H9 (cell line): ENCODE results near the gene ATP6V1C2. TPM values are rescaled to one million over a fixed set of nuclear protein-coding genes. Genes with fewer than 3 reads are reported as not detected.

Experiments
- DNase-seq: peaks from one replicate; pipeline ENCODE4 v3.0.0-alpha.2; 2017
- H2AFZ ChIP-seq: one replicate; pipeline ENCODE4 v1.6.1; 2013; ENCODE audit warnings: mild to moderate bottlenecking, low read length, control low read depth, moderate library complexity
- H2AK5ac ChIP-seq: 2 replicates; pipeline ENCODE4 v1.6.1; 2013; ENCODE audit warnings: low read length, control low read depth, mixed read lengths; ENCODE audit not compliant: insufficient read length
- H2BK120ac ChIP-seq: one replicate; pipeline ENCODE4 v1.6.1; 2013; ENCODE audit warnings: low read depth, mild to moderate bottlenecking, low read length, control low read depth, inconsistent platforms; ENCODE audit not compliant: poor library complexity, severe bottlenecking
- H2BK12ac ChIP-seq: 2 replicates; pipeline ENCODE4 v1.6.1; 2013; ENCODE audit warnings: low read length, control low read depth, mixed read lengths, low read depth; ENCODE audit not compliant: insufficient read length
- H2BK15ac ChIP-seq: 2 replicates; pipeline ENCODE4 v1.6.1; 2013; ENCODE audit warnings: low read depth, low read length, control low read depth
- H2BK20ac ChIP-seq: one replicate; pipeline ENCODE4 v1.6.1; 2013; ENCODE audit warnings: low read depth, mild to moderate bottlenecking, low read length, control low read depth, inconsistent platforms; ENCODE audit not compliant: poor library complexity, severe bottlenecking
- H2BK5ac ChIP-seq: 2 replicates; pipeline ENCODE4 v1.6.1; 2013; ENCODE audit warnings: low read length, control low read depth, mixed read lengths; ENCODE audit not compliant: insufficient read length
- H3K14ac ChIP-seq: 2 replicates; pipeline ENCODE4 v1.6.1; 2013; ENCODE audit warnings: low read length, control low read depth; ENCODE audit not compliant: insufficient read depth
- H3K18ac ChIP-seq: 2 replicates; pipeline ENCODE4 v1.6.1; 2013; ENCODE audit warnings: low read depth, mild to moderate bottlenecking, mixed read lengths, low read length, control low read depth; ENCODE audit not compliant: insufficient read length
- H3K23ac ChIP-seq: 2 replicates; pipeline ENCODE4 v1.6.1; 2013; ENCODE audit warnings: low read length, control low read depth, mixed read lengths, low read depth; ENCODE audit not compliant: insufficient read length
- H3K23me2 ChIP-seq: 2 replicates; pipeline ENCODE4 v1.6.1; 2013; ENCODE audit warnings: low read depth, mild to moderate bottlenecking, mixed read lengths, low read length, control low read depth; ENCODE audit not compliant: insufficient read length, poor library complexity, severe bottlenecking
- H3K27ac ChIP-seq: 2 replicates; pipeline ENCODE4 v1.5.1; 2013; ENCODE audit warnings: low read length, control low read depth, mixed read lengths, low read depth; ENCODE audit not compliant: insufficient read length
- H3K27me3 ChIP-seq: 2 replicates; pipeline ENCODE4 v1.6.1; 2013; ENCODE audit warnings: low read length, control low read depth, inconsistent platforms; ENCODE audit not compliant: insufficient read depth
- H3K4ac ChIP-seq: 2 replicates; pipeline ENCODE4 v1.6.1; 2013; ENCODE audit warnings: low read depth, mild to moderate bottlenecking, control low read depth, inconsistent platforms, low read length, moderate library complexity
- H3K4me1 ChIP-seq: 2 replicates; pipeline ENCODE4 v1.6.1; 2013; ENCODE audit warnings: low read length, control low read depth, inconsistent platforms; ENCODE audit not compliant: insufficient read depth
- H3K4me2 ChIP-seq: 2 replicates; pipeline ENCODE4 v1.6.1; 2013; ENCODE audit warnings: low read length, control low read depth, mixed read lengths; ENCODE audit not compliant: insufficient read length, insufficient read depth
- H3K56ac ChIP-seq: 2 replicates; pipeline ENCODE4 v1.6.1; 2013; ENCODE audit warnings: low read depth, mild to moderate bottlenecking, mixed read lengths, low read length, control low read depth; ENCODE audit not compliant: insufficient read length
- H3K79me1 ChIP-seq: 2 replicates; pipeline ENCODE4 v1.6.1; 2013; ENCODE audit warnings: low read depth, mild to moderate bottlenecking, moderate library complexity, low read length, control low read depth, inconsistent platforms; ENCODE audit not compliant: insufficient read depth, poor library complexity, severe bottlenecking
- H3K79me2 ChIP-seq: 2 replicates; pipeline ENCODE4 v1.6.1; 2013; ENCODE audit warnings: low read length, control low read depth, inconsistent platforms; ENCODE audit not compliant: insufficient read depth
- H3K9ac ChIP-seq: 2 replicates; pipeline ENCODE4 v1.6.1; 2013; ENCODE audit warnings: low read length, control low read depth, mixed read lengths; ENCODE audit not compliant: insufficient read length; ENCODE audit errors: extremely low read depth
- H3K9me3 ChIP-seq: one replicate; pipeline ENCODE4 v1.6.1; 2013; ENCODE audit warnings: low read depth, low read length, inconsistent platforms; ENCODE audit not compliant: control insufficient read depth
- H3T11ph ChIP-seq: one replicate; pipeline ENCODE4 v1.6.1; 2013; ENCODE audit warnings: mild to moderate bottlenecking, low read length, control low read depth, inconsistent platforms
- H4K20me1 ChIP-seq: one replicate; pipeline ENCODE4 v1.6.1; 2013; ENCODE audit not compliant: control insufficient read depth, insufficient read length, insufficient read depth
- H4K5ac ChIP-seq: 2 replicates; pipeline ENCODE4 v1.6.1; 2013; ENCODE audit warnings: low read depth, mild to moderate bottlenecking, mixed read lengths, low read length, control low read depth; ENCODE audit not compliant: insufficient read length
- H4K8ac ChIP-seq: replicated peaks from 2 replicates; pipeline ENCODE4 v1.6.1; 2013; ENCODE audit warnings: low read length, control low read depth, mixed read lengths, low read depth; ENCODE audit not compliant: insufficient read length
- H4K91ac ChIP-seq: 2 replicates; pipeline ENCODE4 v1.6.1; 2013; ENCODE audit warnings: low read depth, mild to moderate bottlenecking, moderate library complexity, mixed read lengths, low read length, control low read depth; ENCODE audit not compliant: insufficient read length
- H3K27ac Mint-ChIP-seq, 3 experiments: 2 replicates in 2 of 3; 3 replicates in 1 of 3; pipeline ENCODE4 v1.8.0; 2020 to 2021; ENCODE audit warnings: mixed read lengths in 3 of 3, mild to moderate bottlenecking in 1 of 3, moderate library complexity in 1 of 3
- H3K27me3 Mint-ChIP-seq: 2 replicates; pipeline ENCODE4 v1.8.0; 2021; ENCODE audit warnings: low read depth, mild to moderate bottlenecking, moderate library complexity, mixed read lengths
- H3K36me3 Mint-ChIP-seq, 3 experiments: 2 replicates in 2 of 3; 3 replicates in 1 of 3; pipeline ENCODE4 v1.8.0; 2020 to 2021; ENCODE audit warnings: low read depth in 3 of 3, mixed read lengths in 3 of 3; ENCODE audit not compliant: insufficient read depth in 1 of 3
- H3K4me1 Mint-ChIP-seq, 2 experiments: 2 replicates each; pipeline ENCODE4 v1.8.0; 2020; ENCODE audit warnings: mixed read lengths in 2 of 2
- H3K4me3 Mint-ChIP-seq, 2 experiments: 2 replicates in 1 of 2; 3 replicates in 1 of 2; pipeline ENCODE4 v1.8.0; 2020 to 2021; ENCODE audit warnings: mild to moderate bottlenecking in 2 of 2, mixed read lengths in 2 of 2, moderate library complexity in 1 of 2
- H3K9me3 Mint-ChIP-seq, 2 experiments: 2 replicates in 1 of 2; 3 replicates in 1 of 2; pipeline ENCODE4 v1.8.0; 2020; ENCODE audit warnings: mild to moderate bottlenecking in 2 of 2, mixed read lengths in 2 of 2, moderate library complexity in 1 of 2
- CTCF ChIP-seq: fragments of 200-600 bp; sonication (generic); conservative IDR thresholded peaks from 3 replicates; pipeline ENCODE4 v1.8.0; 2021; ENCODE audit warnings: antibody characterized with exemption, mild to moderate bottlenecking
- WGBS: extraction: QIAGEN DNeasy Blood & Tissue Kit; methylation state at CpG from one replicate; pipeline ENCODE4 v1.1.7; 2013; ENCODE audit warnings: missing lambda C conversion rate, low lambda C conversion rate, mixed read lengths; ENCODE audit not compliant: insufficient read length; ENCODE audit errors: extremely low coverage; 5-methylcytosine and 5-hydroxymethylcytosine counted together
- total RNA-seq: library from RNA; stranded (reverse); gene quantifications from 2 replicates; pipeline ENCODE4 v1.2.1, GENCODE V29; 2021

The ATP6V1C2 gene
- total RNA-seq, 1 experiment from 2014 or later: 1.2 TPM

DNA sequence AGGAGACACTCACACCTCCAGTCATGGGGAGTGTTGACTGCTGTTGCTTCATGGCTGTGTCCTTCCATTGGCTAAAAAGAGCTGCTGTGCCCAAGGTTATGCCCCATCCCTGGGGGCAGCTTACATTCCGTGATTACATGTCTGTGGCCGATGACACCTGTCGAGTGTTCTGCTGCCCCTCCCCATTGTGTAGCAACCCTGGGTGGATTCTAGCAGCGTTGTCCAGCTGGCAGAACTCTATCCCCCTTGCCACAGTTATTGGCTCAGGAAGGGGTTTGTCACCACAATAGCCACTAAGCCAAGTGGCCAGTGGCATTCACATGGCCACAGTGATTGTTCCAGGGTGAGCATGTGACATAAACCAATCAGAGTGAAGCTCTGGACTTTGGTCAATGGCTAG lies 102.8 kb downstream of the ATP6V1C2 start:
- H3K23ac ChIP-seq: no peak overlapping the region
- no peak for DNase-seq
- no peaks in the 10 kb centered on the region for H3K79me2 ChIP-seq
- H3K14ac ChIP-seq: no peak overlapping the region
- H3K79me1 ChIP-seq: no peaks in the 10 kb centered on the region
- H4K8ac ChIP-seq: no peak overlapping the region
- TF ChIP-seq CTCF: no peak
- no peak overlapping the region for H4K5ac ChIP-seq
- H3K27ac ChIP-seq: no peak overlapping the region
- no peak overlapping the region for H4K91ac ChIP-seq
- no peak overlapping the region for H3K27ac Mint-ChIP-seq
- no peak overlapping the region for H2BK120ac ChIP-seq
- H2BK15ac ChIP-seq: no peak overlapping the region
- no peak overlapping the region for H3K4me3 Mint-ChIP-seq
- H2BK20ac ChIP-seq: no peak overlapping the region
- H3K27me3 Mint-ChIP-seq: peaks cover 11% of the 10 kb centered on the region
- no peaks in the 10 kb centered on the region for H3K4me1 Mint-ChIP-seq
- H4K20me1 ChIP-seq: no peaks in the 10 kb centered on the region
- no peak overlapping the region for H3K9ac ChIP-seq
- no peaks in the 10 kb centered on the region for H3K27me3 ChIP-seq
- H2AFZ ChIP-seq: no peak overlapping the region
- no peaks in the 10 kb centered on the region for H3K9me3 ChIP-seq
- H2BK12ac ChIP-seq: no peak overlapping the region
- H2AK5ac ChIP-seq: no peak overlapping the region
- WGBS: no CpG with 5 or more reads among the region's 4 CpGs
- no peaks in the 10 kb centered on the region for H3K4me1 ChIP-seq
- no peak overlapping the region for H3T11ph ChIP-seq
- H3K56ac ChIP-seq: no peak overlapping the region
- H3K18ac ChIP-seq: no peak overlapping the region
- H3K4me2 ChIP-seq: no peak overlapping the region
- no peaks in the 10 kb centered on the region for H3K9me3 Mint-ChIP-seq
- H3K36me3 Mint-ChIP-seq: no peaks in the 10 kb centered on the region
- no peaks in the 10 kb centered on the region for H3K23me2 ChIP-seq
- H3K4ac ChIP-seq: no peak overlapping the region
- H2BK5ac ChIP-seq: no peak overlapping the region
